Activated CD8-positive, alpha-beta memory T cell treated with anti-CD3 and anti-CD28 coated beads for 48 hours (primary cell): Measurements from ENCODE around the gene MED27.

ENCODE experiments used
- DNase-seq, 3 experiments: peaks; one replicate each; pipeline ENCODE4 v3.0.0-alpha.2; 2020; ENCODE audit warnings: low read depth in 2 of 3, low spot score in 2 of 3

Gene MED27

GRCh38 chr9:132000659-132001058, 79.0 kb downstream of the MED27 start:
- no peak for DNase-seq

- DNase-seq = no peak
Measured at GRCh38 chr9:131999692-132000551, 79.7 kb downstream of the MED27 start.

- DNase-seq = no peak
Measured at GRCh38 chr9:131997779-131998178, 81.9 kb downstream of the MED27 start.

- DNase-seq = no peak
Measured at GRCh38 chr9:131997076-131997475, 82.6 kb downstream of the MED27 start.

- DNase-seq = no peak
Measured at GRCh38 chr9:131995382-131995781, 84.3 kb downstream of the MED27 start.

GRCh38 chr9:131994364-131995125, 85.1 kb downstream of the MED27 start:
- no peak for DNase-seq

GRCh38 chr9:131992906-131993657, 86.6 kb downstream of the MED27 start:
- no peak for DNase-seq

- DNase-seq = no peak
Measured at GRCh38 chr9:131987232-131987631, 92.4 kb downstream of the MED27 start.

- no peak for DNase-seq
Measured at GRCh38 chr9:131986576-131986975, 93.1 kb downstream of the MED27 start.

GRCh38 chr9:131986089-131986488, 93.6 kb downstream of the MED27 start:
- DNase-seq = no peak

- no peak for DNase-seq
Measured at GRCh38 chr9:131984564-131984963, 95.1 kb downstream of the MED27 start.

GRCh38 chr9:131982671-131983239, 96.9 kb downstream of the MED27 start:
- no peak for DNase-seq

GRCh38 chr9:131982102-131982501, 97.6 kb downstream of the MED27 start:
- DNase-seq = no peak

GRCh38 chr9:131981116-131981776, 98.4 kb downstream of the MED27 start:
- no peak for DNase-seq

- DNase-seq = no peak
Measured at GRCh38 chr9:131980267-131981016, 99.2 kb downstream of the MED27 start.

- no peak for DNase-seq
Measured at GRCh38 chr9:131977109-131977838, 102.4 kb downstream of the MED27 start.

- DNase-seq = no peak
Measured at GRCh38 chr9:131976157-131977108, 103.2 kb downstream of the MED27 start.

- DNase-seq = no peak
Measured at GRCh38 chr9:131972889-131973288, 106.8 kb downstream of the MED27 start.
